ENCODE data around the gene PHAF1.
A peak's percentile ranks its signal among the peaks of the same experiment; 100 is the strongest.

The PHAF1 gene

DNA sequence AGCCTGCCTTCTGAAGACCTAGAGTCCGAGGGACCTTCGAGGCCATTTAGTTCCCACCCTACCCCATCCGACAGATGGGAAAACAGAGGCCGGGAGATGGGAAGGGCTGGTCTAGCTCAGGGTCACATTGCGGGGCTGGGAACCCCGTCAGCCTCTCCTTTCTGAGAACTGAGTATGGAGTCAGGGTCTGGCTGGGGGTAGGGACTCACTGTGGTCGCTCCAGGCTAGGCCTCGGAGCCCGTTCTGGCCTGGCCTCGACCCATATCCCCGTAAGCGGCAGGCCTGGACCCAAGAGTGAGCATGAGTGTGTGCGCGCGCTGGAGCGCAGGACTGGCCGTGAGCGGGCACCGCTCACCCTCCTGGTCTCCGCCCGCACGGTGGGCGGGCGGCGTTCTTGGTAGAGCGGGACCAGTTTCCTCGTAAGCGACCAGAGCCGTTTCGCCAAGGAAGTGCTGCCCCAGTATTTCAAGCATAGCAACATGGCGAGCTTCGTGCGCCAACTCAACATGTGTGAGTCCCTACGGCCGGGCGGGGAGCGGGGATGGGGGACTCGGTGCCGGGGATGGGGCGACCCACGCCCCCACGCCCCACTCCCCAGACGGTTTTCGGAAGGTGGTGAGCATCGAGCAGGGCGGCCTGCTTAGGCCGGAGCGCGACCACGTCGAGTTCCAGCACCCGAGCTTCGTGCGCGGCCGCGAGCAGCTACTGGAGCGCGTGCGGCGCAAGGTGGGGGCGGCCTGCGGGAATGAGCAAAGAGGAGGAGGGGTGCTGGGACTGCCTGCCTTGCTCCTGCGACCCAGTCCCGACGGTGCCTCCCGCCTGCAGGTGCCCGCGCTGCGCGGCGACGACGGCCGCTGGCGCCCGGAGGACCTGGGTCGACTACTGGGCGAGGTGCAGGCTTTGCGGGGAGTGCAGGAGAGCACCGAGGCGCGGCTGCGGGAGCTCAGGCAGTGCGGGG lies 55.7 kb downstream of the PHAF1 start:
- no peak for DNase-seq

DNA sequence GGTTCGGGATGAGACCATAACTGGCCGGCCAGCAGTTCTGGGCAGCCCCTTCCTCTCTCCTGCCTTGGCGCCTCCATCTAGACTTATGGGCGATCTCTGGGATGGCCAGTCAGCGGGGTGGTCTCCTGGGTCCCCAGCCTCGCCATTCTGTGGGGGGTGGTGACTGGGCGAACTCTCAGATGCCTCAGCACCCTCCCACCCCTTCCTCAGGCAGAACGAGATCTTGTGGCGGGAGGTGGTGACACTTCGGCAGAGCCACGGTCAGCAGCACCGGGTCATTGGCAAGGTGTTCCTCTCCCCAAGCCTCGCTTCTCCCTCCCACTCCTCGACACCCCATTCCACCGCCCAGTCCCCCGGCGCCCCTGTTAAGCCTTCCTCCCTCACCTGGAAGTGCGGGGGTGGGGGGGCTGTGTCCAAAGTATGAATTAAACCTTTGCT lies 56.4 kb downstream of the PHAF1 start:
- DNase-seq = no peak

DNA sequence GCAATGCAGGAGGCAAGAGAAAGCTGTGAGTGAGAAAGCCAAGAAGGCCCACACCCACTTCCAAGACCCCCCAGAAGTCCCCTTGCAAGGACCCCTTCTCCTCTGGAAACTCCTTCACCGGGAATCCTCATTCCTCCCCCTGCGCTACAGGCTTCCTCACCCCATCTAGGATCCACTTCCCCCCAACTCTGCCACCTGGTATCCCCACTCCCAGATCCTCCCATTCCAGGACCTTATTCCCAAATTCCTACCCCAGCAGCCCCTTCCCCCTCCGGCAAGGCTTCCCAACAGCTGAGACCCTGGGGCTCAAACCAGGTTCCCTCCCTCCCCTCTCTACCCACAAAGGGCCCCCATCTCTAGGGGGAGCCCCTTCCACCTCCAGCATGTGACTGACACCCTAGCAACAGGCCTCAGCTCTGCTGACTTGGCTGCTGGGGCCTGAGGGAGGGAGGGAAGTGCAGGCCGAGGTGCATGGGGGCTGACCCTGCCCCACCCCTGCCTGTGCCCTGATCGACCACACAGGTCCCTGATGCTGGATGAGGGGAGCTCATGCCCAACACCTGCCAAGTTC lies 56.9 kb downstream of the PHAF1 start:
- DNase-seq = no peak

DNA sequence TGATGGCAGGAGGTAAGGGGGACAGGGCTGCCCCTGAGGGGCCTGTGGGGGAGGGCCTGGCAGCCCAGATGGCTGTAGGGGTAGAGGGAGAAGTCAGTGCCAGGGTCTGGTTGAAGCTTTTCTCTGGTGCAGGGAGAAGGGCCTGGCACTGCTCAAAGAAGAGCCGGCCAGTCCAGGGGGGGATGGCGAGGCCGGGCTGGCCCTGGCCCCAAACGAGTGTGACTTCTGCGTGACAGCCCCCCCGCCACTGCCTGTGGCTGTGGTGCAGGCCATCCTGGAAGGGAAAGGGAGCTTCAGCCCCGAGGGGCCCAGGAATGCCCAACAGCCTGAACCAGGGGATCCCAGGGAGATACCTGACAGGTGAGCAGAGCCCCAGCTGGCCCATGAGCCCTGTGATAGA lies 57.8 kb downstream of the PHAF1 start:
- DNase-seq = no peak

DNA sequence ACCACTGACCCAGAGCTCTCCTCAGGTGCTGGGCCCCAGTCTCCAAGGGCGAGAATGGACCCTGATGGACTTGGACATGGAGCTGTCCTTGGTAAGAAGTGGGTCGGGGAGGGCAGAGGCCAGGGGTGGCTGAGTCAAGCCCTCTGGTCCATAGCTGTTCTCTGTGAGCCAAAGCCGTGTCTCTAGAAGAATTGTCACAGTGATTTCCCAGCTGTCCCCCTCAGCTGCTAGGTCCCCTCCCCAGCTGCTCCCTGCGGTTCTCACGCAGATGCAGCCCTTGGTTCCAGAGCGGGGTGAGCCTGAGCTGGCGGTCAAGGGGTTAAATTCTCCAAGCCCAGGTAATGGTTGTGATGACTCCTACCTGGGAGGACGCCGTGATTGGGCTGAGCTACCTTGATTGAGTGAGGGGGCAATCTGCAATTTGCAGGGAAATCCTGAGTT lies 59.3 kb downstream of the PHAF1 start:
- no peak for DNase-seq

DNA sequence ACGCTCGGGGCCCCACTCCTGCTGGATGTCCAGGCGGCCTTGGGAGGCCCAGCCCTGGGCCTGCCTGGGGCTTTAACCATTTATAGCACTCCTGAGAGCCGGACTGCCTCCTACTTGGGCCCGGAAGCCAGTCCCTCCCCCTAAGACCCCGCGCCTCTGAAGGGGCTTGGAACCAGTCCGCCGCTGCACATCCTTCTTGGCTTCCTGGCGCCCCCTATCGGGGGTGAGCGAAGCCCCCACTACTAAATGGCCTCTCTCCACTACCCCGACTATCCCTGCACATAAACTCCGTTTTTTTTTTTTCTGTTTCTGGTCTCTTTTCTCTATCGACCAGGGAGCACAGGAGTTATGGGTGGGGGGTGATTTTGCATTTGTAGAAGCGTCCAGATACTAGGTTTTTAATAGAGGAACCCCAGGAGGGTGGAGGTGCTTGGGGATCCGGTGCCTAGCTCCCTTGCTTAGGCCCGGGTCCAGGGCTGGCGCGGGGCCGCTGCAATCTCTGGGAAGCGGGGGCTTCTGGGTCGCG lies 60.0 kb downstream of the PHAF1 start:
- DNase-seq = no peak

DNA sequence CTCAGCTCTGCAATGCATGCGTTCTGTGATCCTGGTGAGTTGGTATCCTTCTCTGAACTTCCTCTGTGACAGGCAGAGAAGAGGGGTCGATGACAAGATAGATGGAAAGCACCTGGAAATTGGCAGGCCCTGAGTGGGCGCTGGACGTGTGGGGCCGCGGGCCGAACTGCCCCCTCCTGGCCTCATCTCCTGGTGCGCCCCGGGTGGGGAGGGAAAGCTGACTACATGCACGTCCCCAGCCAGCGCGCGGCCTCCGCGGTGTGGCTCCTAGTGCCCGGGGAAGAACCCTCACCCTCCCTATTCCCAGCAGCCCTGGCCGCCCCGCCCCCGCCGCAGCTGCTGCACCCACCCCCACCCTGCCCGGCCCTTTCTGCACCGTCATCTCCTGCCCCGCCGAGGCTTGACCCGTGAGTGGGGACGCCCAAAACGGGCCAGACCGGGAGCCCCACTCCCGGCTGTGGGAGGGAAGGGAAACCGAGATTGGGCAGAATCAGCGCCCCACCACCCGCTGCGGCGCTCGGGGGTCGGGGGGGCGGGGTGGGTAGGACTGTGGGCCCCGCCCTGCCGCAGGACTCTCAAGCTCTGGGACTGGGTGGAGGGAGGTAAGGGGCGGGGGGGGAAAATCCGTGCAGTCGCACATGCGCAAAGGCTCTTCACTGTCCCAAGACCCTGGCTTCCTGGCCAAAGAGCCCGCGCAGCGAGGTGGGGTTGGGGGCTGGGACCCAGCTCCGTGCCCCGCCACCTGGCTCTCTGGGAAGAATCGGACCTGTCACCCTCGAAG lies 60.6 kb downstream of the PHAF1 start, which contains the start of gene NOL3:
Gene NOL3 (plus strand): TSS at position 371 of the 781 bp plus-strand sequence.
- peak; percentile 80 for DNase-seq

DNA sequence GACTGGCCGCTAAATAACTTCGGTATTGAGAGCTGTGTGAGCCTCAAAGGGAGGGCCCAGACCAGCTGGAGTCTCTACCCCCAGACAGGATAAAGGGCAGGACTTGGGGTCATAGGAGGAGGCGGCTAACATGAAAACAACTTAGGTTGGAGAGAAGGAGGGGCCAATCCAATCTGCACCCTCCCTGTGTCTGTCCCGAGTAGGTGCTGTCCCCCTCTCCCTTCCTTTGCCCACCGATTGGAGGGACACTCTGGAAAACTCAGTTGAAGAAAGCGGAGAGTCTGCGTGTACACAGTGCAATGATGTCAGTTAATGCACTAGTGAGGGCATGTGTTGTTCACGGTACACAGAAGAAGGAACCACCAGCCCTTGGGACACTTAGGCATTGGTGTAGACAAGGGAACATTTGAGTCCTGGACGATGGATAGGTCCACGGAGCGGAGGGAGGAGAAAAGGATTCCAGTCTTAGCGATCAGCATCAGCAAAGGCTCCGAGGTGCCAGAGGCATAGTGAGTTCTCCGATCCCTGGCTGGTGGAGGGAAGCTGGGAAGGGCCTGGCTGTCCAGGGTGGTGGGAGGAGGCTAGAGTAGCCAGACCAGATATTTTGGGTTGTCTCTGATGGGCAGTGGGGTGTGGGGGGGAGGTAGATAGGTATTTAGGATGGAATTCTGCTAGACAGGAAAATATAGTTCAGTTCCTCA lies 61.4 kb downstream of the PHAF1 start:
- no peak for DNase-seq

DNA sequence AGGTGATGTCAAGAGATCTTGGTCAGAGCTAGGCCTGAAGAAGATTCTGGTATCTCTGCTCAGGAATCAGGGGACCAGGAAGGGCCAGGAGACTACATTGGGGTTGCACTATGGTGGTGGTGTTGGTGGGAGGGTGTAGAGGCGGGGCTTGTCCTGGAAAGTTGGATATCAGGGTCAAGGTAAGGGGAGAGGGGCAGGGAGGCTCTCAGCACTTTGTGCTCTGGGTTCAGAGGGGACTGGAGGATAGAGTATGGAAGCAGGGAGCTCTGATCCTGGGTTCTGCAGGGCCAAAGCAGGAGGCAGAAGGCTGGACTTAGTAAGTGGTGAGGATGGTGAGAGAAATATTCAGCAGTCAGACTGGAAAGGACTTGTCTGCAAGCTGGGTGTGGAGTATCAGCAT lies 63.6 kb downstream of the PHAF1 start:
- DNase-seq = no peak

DNA sequence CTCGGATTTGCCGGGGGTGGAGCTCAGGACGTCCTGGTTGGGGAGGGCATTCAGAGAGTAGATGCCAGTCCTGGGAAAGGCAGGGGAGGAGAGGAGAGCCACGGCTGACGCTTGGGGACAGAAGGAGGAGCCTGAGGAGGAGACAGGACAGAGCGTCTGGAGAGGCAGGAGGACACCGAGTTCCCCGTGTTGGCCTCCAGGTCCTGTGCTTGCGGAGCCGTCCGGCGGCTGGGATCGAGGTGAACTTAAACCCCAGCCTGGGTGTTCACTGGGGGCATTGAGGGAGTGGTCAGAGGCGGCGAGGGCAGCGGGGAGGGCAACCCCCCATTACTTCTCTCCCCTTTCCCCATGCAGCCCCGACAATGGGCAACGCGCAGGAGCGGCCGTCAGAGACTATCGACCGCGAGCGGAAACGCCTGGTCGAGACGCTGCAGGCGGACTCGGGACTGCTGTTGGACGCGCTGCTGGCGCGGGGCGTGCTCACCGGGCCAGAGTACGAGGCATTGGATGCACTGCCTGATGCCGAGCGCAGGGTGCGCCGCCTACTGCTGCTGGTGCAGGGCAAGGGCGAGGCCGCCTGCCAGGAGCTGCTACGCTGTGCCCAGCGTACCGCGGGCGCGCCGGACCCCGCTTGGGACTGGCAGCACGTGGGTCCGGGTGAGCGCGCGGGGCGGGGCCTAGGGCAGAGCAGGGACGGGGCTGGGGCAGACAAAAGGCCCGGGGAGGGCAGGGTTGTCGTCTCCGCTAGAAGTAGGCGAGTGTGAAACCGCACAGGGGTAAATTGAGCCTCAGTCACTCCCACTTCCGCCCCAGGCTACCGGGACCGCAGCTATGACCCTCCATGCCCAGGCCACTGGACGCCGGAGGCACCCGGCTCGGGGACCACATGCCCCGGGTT lies 64.3 kb downstream of the PHAF1 start:
- DNase-seq = peak; percentile 74

DNA sequence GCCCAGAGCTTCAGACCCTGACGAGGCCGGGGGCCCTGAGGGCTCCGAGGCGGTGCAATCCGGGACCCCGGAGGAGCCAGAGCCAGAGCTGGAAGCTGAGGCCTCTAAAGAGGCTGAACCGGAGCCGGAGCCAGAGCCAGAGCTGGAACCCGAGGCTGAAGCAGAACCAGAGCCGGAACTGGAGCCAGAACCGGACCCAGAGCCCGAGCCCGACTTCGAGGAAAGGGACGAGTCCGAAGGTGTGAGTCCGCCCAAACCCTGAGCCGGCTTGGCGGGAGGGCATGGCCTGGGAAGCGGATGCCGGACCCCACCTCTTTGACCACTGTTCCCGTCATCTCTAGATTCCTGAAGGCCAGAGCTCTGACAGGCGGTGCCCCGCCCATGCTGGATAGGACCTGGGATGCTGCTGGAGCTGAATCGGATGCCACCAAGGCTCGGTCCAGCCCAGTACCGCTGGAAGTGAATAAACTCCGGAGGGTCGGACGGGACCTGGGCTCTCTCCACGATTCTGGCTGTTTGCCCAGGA lies 65.0 kb downstream of the PHAF1 start:
- no peak for DNase-seq

DNA sequence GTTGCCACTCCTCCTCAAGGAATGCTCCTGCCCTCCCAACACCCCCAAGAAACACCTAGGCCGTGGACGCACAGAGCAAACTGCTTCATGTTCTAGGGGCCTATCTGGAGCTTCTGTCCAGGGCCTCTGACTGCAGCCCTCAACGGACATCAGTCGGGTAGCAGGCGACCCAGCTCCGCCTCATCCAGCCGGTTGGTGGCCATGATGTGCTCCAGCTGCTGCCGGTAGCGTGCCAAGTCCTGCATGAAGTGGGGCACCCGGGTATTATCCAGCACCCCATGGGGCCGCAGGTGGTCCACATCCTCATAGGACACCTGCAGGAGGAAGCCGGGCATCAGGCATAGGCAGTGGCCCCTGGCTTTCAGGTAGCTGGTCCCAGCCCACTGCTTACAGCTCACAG lies 66.9 kb downstream of the PHAF1 start:
- no peak for DNase-seq

DNA sequence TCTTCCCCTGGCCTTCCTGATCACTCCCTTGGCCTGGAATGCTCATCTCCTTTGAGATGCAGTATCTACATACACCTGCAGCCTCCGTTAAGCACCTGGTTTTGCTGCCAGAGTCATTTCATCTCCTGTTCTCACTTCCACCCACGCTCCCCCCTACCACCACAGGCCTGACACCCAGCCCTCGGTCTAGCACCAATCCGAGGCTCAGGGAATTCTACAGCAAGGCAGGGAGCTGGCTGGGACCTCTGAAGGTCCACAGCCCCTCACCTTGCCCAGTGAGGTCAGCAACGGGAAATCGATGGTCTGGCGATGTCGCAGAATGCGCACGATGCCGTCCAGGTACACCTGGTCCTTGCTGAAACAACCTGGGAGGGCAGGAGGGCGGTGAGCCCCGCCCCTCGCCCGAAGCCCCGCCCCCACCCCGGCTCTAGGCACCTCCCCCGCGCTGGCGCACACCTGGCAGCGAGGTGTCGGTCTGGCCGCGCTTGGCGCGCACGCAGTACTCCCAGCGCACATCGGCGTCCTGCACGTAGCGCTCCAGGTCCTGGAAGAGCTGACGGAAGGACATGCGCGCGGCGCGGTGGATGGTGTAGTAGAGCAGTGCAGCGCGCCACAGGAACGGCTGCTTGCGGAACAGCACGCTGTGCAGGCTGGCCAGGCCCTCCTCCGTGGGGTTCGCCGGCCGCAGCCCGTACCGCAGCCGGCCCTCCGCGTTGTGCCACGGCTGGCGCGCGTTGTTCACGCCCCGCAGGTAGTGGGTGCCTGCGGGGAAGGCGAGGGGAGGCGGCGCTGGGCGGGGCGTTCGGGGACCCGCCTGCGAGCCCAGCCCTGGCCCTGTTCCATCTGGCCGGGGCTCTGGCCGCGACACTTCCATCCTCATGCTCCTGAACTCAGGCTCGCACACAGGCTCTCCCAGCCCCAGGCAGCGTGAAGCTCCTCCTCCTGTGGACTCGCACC lies 68.3 kb downstream of the PHAF1 start:
- no peak for DNase-seq

DNA sequence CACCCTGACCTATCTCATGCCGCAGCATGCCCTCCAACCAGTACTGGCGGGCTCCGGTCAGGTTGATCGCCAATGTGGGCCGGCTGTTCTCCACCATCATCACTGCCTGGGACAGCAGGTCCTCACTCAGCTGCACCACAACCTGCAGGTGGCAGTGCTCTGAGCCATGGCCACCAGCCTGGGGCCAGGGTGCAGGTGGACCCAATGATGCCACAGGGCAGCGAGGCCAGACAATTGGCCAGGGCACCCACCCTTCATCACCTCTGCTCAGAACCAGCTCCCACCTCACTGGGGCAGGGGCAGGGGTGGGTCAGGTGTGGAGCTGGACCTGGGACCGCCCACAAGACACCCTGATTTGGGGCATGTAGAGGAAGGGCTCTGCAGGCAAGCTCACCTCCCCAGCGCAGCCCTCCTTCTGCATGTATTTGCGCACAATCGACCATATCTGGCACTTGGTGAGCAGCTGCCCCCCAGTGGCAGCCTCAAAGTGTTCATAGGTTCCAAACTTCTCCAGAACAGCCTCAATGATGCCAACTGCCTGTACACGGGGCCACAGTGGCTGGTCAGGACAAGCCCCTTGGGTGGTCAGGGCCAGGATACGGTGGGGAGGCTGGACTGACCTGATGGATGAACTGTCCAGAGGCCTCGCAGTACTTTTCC lies 69.8 kb downstream of the PHAF1 start:
- DNase-seq = no peak

DNA sequence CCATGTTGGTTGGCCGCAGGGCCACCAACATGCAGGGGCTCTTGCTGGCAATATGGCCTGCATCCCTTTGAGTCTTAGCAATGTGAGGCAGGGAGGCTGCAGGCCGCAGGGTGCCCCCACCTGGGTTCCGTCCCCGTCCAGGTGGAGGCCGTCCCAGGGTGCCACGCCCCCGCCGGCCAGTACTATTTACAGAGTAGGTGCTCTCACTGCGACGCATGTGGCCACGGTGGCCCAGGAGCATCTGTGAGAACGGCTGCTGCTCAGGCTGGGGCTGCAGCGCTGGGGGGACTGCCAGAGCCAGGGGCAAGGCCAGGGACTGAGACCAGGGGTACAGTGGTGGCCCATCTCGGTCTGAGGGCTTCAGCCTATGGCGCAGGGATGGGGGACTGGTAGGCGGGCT lies 70.4 kb downstream of the PHAF1 start:
- DNase-seq = no peak

DNA sequence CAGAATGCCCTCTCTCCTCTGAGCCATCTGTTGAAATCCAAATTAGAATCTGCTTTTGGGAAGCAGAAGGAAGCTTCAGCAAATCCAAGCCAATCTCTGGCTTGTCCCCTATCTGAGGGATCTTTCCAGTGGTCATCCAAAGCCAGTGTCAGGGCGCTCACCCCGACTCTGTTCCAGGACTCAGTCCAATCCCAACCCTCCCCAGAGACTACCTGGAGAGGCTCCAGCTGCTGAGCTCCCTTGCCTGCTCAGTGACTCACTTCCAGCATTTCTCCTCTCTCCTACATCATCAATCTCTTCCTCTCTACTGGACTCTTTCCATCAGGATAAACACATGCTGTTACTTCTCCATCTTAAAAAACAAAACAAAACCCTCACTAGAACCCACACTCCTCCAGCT lies 71.6 kb downstream of the PHAF1 start:
- peak; percentile 65 for DNase-seq

DNA sequence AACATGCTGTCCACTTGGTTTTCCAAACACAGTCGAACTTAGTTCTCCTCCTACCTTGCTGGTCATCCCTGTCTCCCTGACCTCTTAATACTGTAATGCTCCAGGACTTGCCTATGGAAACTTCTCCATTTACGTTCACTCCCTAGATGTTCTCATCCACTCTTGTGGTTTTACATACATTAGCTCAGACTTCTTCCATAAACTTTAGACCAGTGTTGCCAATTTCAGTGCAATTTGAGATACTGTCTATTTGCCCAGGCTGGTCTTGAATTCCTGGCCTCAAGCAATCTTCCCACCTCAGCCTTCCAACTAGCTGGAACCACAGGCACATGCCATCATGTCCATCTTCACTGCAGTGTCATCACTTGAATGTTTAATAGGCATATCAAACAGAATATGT lies 72.5 kb downstream of the PHAF1 start:
- no peak for DNase-seq

DNA sequence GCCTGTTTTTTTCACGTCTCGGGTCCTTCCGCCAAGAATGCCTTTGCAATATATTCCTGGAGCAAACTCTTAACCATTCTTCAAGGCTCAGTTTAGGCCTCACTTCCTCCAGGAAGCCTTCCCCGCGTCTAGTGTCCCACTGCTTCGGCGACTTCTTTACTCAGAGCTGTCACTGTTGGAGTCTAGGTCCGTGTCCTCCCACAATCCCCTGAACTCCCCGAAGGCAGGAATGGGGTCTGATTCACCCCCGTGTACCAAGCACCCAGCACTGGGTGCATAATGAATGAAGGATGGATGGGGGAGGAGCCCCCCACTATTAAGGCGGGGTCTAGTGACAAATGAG lies 73.5 kb downstream of the PHAF1 start:
- no peak for DNase-seq

DNA sequence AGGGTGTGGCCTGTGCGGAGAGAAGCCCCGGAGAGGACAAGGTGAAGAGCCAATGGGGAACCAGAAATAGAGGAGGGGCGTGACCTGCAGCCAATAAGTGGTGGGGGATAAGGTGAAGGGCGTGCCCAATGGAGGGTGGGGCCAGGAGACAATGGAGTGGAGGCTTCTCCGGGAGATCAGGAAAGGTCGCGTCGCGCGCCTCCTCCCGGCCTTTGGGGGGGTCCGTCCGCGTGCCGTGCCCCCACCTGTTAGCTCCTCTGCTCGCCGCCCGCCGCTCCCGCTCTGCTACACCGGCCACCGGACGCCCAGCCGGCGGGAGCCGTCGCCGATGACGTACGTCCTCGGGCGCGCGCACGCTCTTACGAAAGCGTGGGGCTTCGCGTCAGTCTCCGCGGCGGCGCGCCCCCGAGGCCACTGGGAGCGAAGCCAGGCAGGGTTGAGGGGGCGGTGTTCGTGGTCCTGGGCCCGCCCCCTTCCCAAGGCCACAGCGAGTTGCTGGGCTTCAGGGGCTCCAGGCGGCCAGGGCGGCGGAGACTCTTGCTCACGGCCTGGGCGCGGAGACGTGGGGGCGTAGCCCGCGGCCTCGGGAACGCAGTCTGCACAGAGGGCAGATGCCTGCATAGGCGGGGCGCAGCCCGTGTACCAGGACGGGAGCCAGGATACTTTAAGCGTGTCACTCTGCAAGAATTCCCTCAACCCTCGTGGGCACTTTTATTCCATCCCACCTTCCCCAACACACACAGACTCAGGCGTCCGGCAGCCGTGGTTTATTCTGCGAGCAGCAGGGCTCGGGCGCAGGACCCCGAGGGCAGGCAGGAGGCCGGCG lies 74.1 kb downstream of the PHAF1 start, which contains the start of gene MATCAP1:
Gene MATCAP1 (minus strand): TSS at position 337 of the 826 bp plus-strand sequence. CDS start 3,353 bp downstream, outside the sequence.
- DNase-seq = peak; percentile 97
